Measurements from ENCODE around the gene MMP11. TPM values are rescaled to one million over a fixed set of nuclear protein-coding genes. Genes with fewer than 3 reads are reported as not detected.

MMP11 gene
- total RNA-seq, 1 experiment from 2014 or later: 0.44 TPM

DNA sequence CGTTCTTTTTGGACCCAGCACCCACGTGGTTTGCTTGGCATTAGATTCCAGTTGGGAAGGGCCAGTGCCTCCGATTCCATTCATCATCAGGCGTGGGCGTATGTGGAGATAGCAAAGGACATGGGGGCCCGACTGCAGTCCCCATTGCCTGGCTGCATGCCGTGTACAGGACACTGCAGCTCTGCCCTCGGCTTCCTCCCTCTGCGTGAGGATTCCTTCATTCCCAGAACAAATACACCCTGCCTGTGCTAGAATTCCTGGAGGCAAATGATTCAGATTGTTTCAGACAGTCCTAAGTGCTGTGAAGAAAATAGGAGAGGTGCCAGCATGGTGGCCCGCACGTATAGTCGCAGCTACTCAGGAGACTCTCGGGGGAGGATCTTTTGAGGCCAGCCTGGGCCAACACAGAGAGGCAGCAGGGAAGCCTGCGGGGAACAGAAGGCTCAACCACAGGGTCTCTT lies 50.7 kb downstream of the MMP11 start:
- intact Hi-C loops (cut with micrococcal nuclease): no loop called here
- Mint-ChIP-seq H3K4me1 (ENCODE audit: insufficient read depth, unreplicated experiment) (peaks cover 6% of the 10 kb centered on the region), H3K36me3 (ENCODE audit: insufficient read depth, unreplicated experiment) (peaks cover 55% of the 10 kb centered on the region), H3K27ac (ENCODE audit: low read depth, unreplicated experiment) (peak overlapping the region; percentile 49), H3K9me3 (ENCODE audit: unreplicated experiment) (no peaks in the 10 kb centered on the region), H3K4me3 (ENCODE audit: unreplicated experiment) (no peak overlapping the region), H3K27me3 (ENCODE audit: insufficient read depth, unreplicated experiment) (no peaks in the 10 kb centered on the region)
- no peak for TF ChIP-seq CTCF (IDR thresholded peaks at IDR 0.05; ENCODE audit: unreplicated experiment)
- BruUV-seq (replicated peaks): no TSS peak
- DNase-seq (ENCODE audit: unreplicated experiment): no peak
- CTCF ChIA-PET: interaction anchor here (0.6 to 1.6 kb wide), 2 partner anchors 48 to 53 kb away, joined by 3 to 4 read pairs; no protein-coding TSS in a partner anchor
- POLR2A ChIA-PET: interaction anchor here (0.7 kb wide), 1 partner anchor 22 kb away, joined by 3 read pairs; no protein-coding TSS in a partner anchor

DNA sequence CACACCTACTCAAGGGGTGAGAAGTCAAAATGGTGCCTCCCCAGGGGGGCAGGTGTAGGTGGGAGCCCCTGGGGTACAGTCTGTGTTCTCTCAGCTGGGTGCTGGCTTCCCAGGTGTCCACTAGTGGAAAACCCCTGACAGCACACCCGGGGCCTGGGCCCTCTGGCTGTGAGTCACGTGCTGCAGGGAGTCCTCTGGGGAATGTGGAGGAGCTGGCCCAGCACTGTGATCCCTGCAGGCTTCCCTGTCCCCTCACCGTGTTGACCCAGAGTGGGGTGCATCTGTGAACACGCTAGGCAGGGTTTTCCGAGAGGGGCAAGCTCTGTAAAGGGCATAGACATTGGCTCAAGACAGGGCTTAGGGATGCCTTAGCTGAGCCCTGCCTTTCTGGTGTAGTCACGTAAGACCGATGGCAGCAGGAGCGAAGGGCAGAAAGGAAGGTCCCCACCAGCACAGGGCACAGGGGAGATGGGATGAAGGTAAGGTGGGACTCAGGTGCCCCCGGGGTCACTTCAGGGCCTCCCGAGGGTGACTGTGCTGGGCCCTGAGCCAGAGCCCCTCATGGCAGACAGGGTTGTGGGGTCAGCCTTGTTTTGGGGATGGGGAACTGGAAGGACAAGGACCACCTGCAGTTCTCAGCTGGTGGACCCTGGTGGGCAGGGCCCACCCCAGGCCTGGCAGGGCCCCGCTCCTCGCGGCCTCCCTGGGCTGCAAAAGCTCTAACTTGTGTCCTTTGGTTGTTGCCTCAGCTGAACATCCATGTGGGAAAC lies 52.0 kb downstream of the MMP11 start:
- Mint-ChIP-seq H3K27me3 (ENCODE audit: insufficient read depth, unreplicated experiment) (no peaks in the 10 kb centered on the region), H3K27ac (ENCODE audit: low read depth, unreplicated experiment) (peak overlapping the region; percentile 86), H3K4me1 (ENCODE audit: insufficient read depth, unreplicated experiment) (peaks cover 6% of the 10 kb centered on the region), H3K9me3 (ENCODE audit: unreplicated experiment) (no peaks in the 10 kb centered on the region), H3K4me3 (ENCODE audit: unreplicated experiment) (no peak overlapping the region), H3K36me3 (ENCODE audit: insufficient read depth, unreplicated experiment) (peaks cover 47% of the 10 kb centered on the region)
- intact Hi-C loops (cut with micrococcal nuclease): no loop called here
- no peak for TF ChIP-seq CTCF (IDR thresholded peaks at IDR 0.05; ENCODE audit: unreplicated experiment)
- ChIA-PET CTCF (interaction anchor here (0.6 to 2.4 kb wide), 4 partner anchors 21 to 112 kb away, joined by 3 to 13 read pairs (median 4); no protein-coding TSS in a partner anchor), POLR2A (interaction anchor here (0.9 to 2.3 kb wide), 2 partner anchors 33 to 46 kb away, joined by 3 to 8 read pairs; partner anchors contain the start of gene SLC2A11)
- DNase-seq (ENCODE audit: unreplicated experiment): no peak
- BruUV-seq (replicated peaks): no TSS peak

DNA sequence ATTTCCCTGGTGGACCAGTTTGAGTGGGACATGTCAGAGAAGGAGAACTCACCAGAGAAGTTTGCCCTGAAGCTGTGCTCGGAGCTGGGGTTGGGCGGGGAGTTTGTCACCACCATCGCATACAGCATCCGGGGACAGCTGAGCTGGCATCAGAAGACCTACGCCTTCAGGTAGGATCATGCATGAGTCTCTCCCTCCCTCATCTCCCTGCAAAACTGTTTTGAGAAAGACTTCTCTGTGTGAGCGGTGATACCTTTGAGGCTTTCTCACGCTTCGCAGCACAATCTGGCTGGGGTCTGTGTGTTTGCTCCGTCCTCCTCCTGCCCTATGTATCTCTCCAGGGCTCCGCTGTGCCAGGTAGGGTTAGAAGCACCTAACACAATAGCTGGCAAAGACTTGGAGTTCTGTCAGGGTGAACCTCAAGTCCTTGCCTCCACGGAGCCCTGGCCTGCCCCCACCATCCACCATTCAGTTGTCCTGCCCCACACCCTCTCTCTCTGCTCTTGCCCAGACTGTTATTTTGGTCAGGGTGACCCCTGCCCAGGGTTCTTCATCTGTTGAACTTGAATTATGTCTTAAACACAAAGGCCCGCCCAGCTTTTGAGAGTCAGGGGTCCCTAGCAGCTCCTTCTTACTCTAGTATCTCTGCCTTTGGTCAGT lies 52.7 kb downstream of the MMP11 start:
- no peaks in the 10 kb centered on the region for H3K9me3 Mint-ChIP-seq (ENCODE audit: unreplicated experiment)
- DNase-seq (ENCODE audit: unreplicated experiment): no peak
- ChIA-PET POLR2A (interaction anchor here (0.9 to 2.3 kb wide), 2 partner anchors 32 to 47 kb away, joined by 3 to 8 read pairs; partner anchors contain the start of gene SLC2A11), CTCF (interaction anchor here (0.6 to 2.4 kb wide), 4 partner anchors 20 to 113 kb away, joined by 3 to 13 read pairs (median 4); no protein-coding TSS in a partner anchor)
- TF ChIP-seq CTCF (IDR thresholded peaks at IDR 0.05; ENCODE audit: unreplicated experiment): no peak
- no TSS peak for BruUV-seq (replicated peaks)
- peak overlapping the region; percentile 86 for H3K27ac Mint-ChIP-seq (ENCODE audit: low read depth, unreplicated experiment)
- H3K4me3 Mint-ChIP-seq (ENCODE audit: unreplicated experiment): no peak overlapping the region
- peaks cover 46% of the 10 kb centered on the region for H3K36me3 Mint-ChIP-seq (ENCODE audit: insufficient read depth, unreplicated experiment)
- no peaks in the 10 kb centered on the region for H3K27me3 Mint-ChIP-seq (ENCODE audit: insufficient read depth, unreplicated experiment)
- H3K4me1 Mint-ChIP-seq (ENCODE audit: insufficient read depth, unreplicated experiment): peaks cover 6% of the 10 kb centered on the region
- intact Hi-C loops (cut with micrococcal nuclease): no loop called here
